Activated CD8-positive, alpha-beta T cell treated with anti-CD3 and anti-CD28 coated beads, Interleukin-2, amount 10 ng/mL, durations not matched to agents 7 days and 5 days (primary cell): ENCODE results near the gene ZNF768. TPM values are rescaled to one million over a fixed set of nuclear protein-coding genes. Genes with fewer than 3 reads are reported as not detected.
A peak's percentile ranks its signal among the peaks of the same experiment; 100 is the strongest.

ENCODE experiments used
- ATAC-seq: fragments of 150-1000 bp; cut with Tn5 transposase; one replicate; pipeline ENCODE4 v1.10.0; 2021; ENCODE audit warnings: moderate library complexity
- CTCF ChIA-PET: fragments of 350-600 bp; sonication (Branson Sonifier 250); formaldehyde crosslinking; loops from one replicate; lab custom pipeline; 2021; ENCODE audit warnings: antibody characterized with exemption; lab: Charles Lee
- POLR2A ChIA-PET: fragments of 350-600 bp; sonication (Branson Sonifier 250); formaldehyde crosslinking; loops from one replicate; lab custom pipeline; 2021; ENCODE audit warnings: antibody characterized with exemption; lab: Charles Lee
- DNase-seq: peaks from one replicate; pipeline ENCODE4 v3.0.0-alpha.2; 2020
- H3K27ac Mint-ChIP-seq: one replicate; pipeline ENCODE4 v1.8.0; 2021; ENCODE audit warnings: mild to moderate bottlenecking, mixed read lengths
- H3K27me3 Mint-ChIP-seq: one replicate; pipeline ENCODE4 v1.8.0; 2021; ENCODE audit warnings: low read depth, mixed read lengths
- H3K36me3 Mint-ChIP-seq: one replicate; pipeline ENCODE4 v1.8.0; 2021; ENCODE audit warnings: low read depth, mixed read lengths
- H3K4me1 Mint-ChIP-seq: one replicate; pipeline ENCODE4 v1.8.0; 2021; ENCODE audit warnings: low read depth, mixed read lengths
- H3K4me3 Mint-ChIP-seq: one replicate; pipeline ENCODE4 v1.8.0; 2021; ENCODE audit warnings: mild to moderate bottlenecking, mixed read lengths
- H3K9me3 Mint-ChIP-seq: one replicate; pipeline ENCODE4 v1.8.0; 2022; ENCODE audit warnings: mixed read lengths; ENCODE audit not compliant: insufficient read depth
- total RNA-seq, 2 experiments: library from RNA; stranded (reverse); gene quantifications; one replicate each; pipeline ENCODE4 v1.2.3, GENCODE V29; 2021

ZNF768 gene
- total RNA-seq = 1 to 10 TPM; 6.7 to 7.0 TPM

- DNase-seq (peak; percentile 34), ATAC-seq (peak; percentile 31)
- H3K36me3 Mint-ChIP-seq = peaks cover 25% of the 10 kb centered on the region
- peak within 1 kb of the TSS; percentile 75 for H3K27ac Mint-ChIP-seq
- ChIA-PET CTCF (interaction anchor here (1.0 to 1.9 kb wide), 4 partner anchors 9 to 96 kb away, joined by 3 to 12 read pairs (median 6); partner anchors contain the start of genes DCTPP1 and ZNF747), POLR2A (interaction anchor here (0.7 to 1.6 kb wide), 8 partner anchors 9 to 132 kb away, joined by 3 to 6 read pairs (median 4); partner anchors contain the start of genes FBRS, ZNF747 and ZNF785)
- H3K27me3 Mint-ChIP-seq = no peaks in the 10 kb centered on the region
- H3K4me3 Mint-ChIP-seq = peak within 1 kb of the TSS; percentile 78
- no peaks in the 10 kb centered on the region for H3K9me3 Mint-ChIP-seq
- peaks cover 32% of the 10 kb centered on the region for H3K4me1 Mint-ChIP-seq
Measured at GRCh38 chr16:30526137-30526822, at the start of gene ZNF768. Gene ZNF768 (minus strand): TSS chr16:30526566. CDS start chr16:30526413, 153 bp downstream.

- Mint-ChIP-seq H3K9me3 (no peaks in the 10 kb centered on the region), H3K4me1 (peaks cover 29% of the 10 kb centered on the region), H3K27me3 (no peaks in the 10 kb centered on the region), H3K27ac (no peak overlapping the region), H3K4me3 (no peak overlapping the region), H3K36me3 (peaks cover 28% of the 10 kb centered on the region)
- POLR2A ChIA-PET = no interaction called here
- CTCF ChIA-PET = interaction anchor here (1.0 to 1.2 kb wide), 2 partner anchors 24 to 41 kb away, joined by 3 to 4 read pairs; no protein-coding TSS in a partner anchor
- DNase-seq (no peak), ATAC-seq (no peak)
Measured at GRCh38 chr16:30574678-30575077, 48.3 kb upstream of the ZNF768 start.

GRCh38 chr16:30571445-30572322 lies 45.3 kb upstream of the ZNF768 start, which contains the start of gene ZNF688:
Gene ZNF688 (minus strand): TSS chr16:30571714. CDS start chr16:30571629, 85 bp downstream.
- POLR2A ChIA-PET = interaction anchor here (0.6 to 3.3 kb wide), 23 partner anchors 10 to 388 kb away, joined by 3 to 61 read pairs (median 4); partner anchors contain the start of genes CORO1A, DCTPP1, PRR14 and SEPTIN1
- Mint-ChIP-seq H3K4me3 (peak within 1 kb of the TSS; percentile 98), H3K4me1 (peaks cover 48% of the 10 kb centered on the region), H3K27ac (peak within 1 kb of the TSS; percentile 94), H3K36me3 (peaks cover 14% of the 10 kb centered on the region), H3K9me3 (no peaks in the 10 kb centered on the region), H3K27me3 (no peaks in the 10 kb centered on the region)
- CTCF ChIA-PET = interaction anchor here (0.9 to 3.0 kb wide), 11 partner anchors 13 to 163 kb away, joined by 3 to 30 read pairs (median 11); partner anchors contain the start of genes DCTPP1, FBRS, ZNF747 and ZNF764
- ATAC-seq = peak; percentile 87
- DNase-seq = peak; percentile 98

- CTCF ChIA-PET = interaction anchor here (2.4 to 3.0 kb wide), 5 partner anchors 13 to 141 kb away, joined by 11 to 30 read pairs (median 22); partner anchors contain the start of genes DCTPP1, ZNF747, ZNF764 and ZNF785
- POLR2A ChIA-PET = interaction anchor here (1.0 to 3.3 kb wide), 8 partner anchors 9 to 127 kb away, joined by 3 to 61 read pairs (median 15); partner anchors contain the start of genes ZNF747, ZNF764 and ZNF785
- Mint-ChIP-seq H3K4me1 (peaks cover 51% of the 10 kb centered on the region), H3K27ac (peak overlapping the region; percentile 91), H3K27me3 (no peaks in the 10 kb centered on the region), H3K4me3 (peak overlapping the region; percentile 98), H3K36me3 (peaks cover 14% of the 10 kb centered on the region), H3K9me3 (no peaks in the 10 kb centered on the region)
- ATAC-seq (no peak), DNase-seq (no peak)
Measured at GRCh38 chr16:30570636-30571444, 44.5 kb upstream of the ZNF768 start.

GRCh38 chr16:30569746-30570635 lies 43.6 kb upstream of the ZNF768 start:
- DNase-seq (no peak), ATAC-seq (no peak)
- ChIA-PET POLR2A (interaction anchor here (2.4 to 3.3 kb wide), 4 partner anchors 12 to 35 kb away, joined by 17 to 61 read pairs (median 46); partner anchors contain the start of genes ZNF747, ZNF764 and ZNF785), CTCF (interaction anchor here (2.4 to 3.0 kb wide), 4 partner anchors 15 to 140 kb away, joined by 11 to 30 read pairs (median 20); partner anchors contain the start of genes DCTPP1, ZNF747 and ZNF785)
- Mint-ChIP-seq H3K4me3 (peak overlapping the region; percentile 31), H3K27ac (peak overlapping the region; percentile 39), H3K9me3 (no peaks in the 10 kb centered on the region), H3K27me3 (no peaks in the 10 kb centered on the region), H3K36me3 (peaks cover 14% of the 10 kb centered on the region), H3K4me1 (peaks cover 50% of the 10 kb centered on the region)

- ATAC-seq (no peak), DNase-seq (no peak)
- POLR2A ChIA-PET = interaction anchor here (3.9 kb wide), 1 partner anchor 34 kb away, joined by 27 read pairs; the partner anchor contains the start of gene ZNF747
- H3K4me1 Mint-ChIP-seq = peaks cover 46% of the 10 kb centered on the region
- CTCF ChIA-PET = interaction anchor here (1.0 to 2.8 kb wide), 4 partner anchors 11 to 160 kb away, joined by 3 to 9 read pairs (median 6); partner anchors contain the start of genes DCTPP1 and ZNF764
- H3K27me3 Mint-ChIP-seq = no peaks in the 10 kb centered on the region
- H3K36me3 Mint-ChIP-seq = peaks cover 11% of the 10 kb centered on the region
- no peak overlapping the region for H3K4me3 Mint-ChIP-seq
- H3K9me3 Mint-ChIP-seq = no peaks in the 10 kb centered on the region
- H3K27ac Mint-ChIP-seq = peak overlapping the region; percentile 67
Measured at GRCh38 chr16:30569281-30569680, 42.9 kb upstream of the ZNF768 start.

- no peaks in the 10 kb centered on the region for H3K9me3 Mint-ChIP-seq
- H3K4me1 Mint-ChIP-seq = peaks cover 40% of the 10 kb centered on the region
- H3K27me3 Mint-ChIP-seq = no peaks in the 10 kb centered on the region
- peaks cover 7% of the 10 kb centered on the region for H3K36me3 Mint-ChIP-seq
- DNase-seq (peak; percentile 70), ATAC-seq (peak; percentile 29)
- peak overlapping the region; percentile 94 for H3K27ac Mint-ChIP-seq
- ChIA-PET POLR2A (interaction anchor here (3.8 to 3.9 kb wide), 2 partner anchors 10 to 33 kb away, joined by 27 to 29 read pairs; partner anchors contain the start of genes ZNF747 and ZNF764), CTCF (interaction anchor here (0.6 to 2.8 kb wide), 9 partner anchors 10 to 159 kb away, joined by 3 to 9 read pairs (median 5); partner anchors contain the start of genes DCTPP1, ZNF764 and ZNF785)
- H3K4me3 Mint-ChIP-seq = peak overlapping the region; percentile 62
Measured at GRCh38 chr16:30567991-30568638, 41.7 kb upstream of the ZNF768 start.

GRCh38 chr16:30567160-30567990 lies 41.0 kb upstream of the ZNF768 start:
- Mint-ChIP-seq H3K4me3 (no peak overlapping the region), H3K27me3 (no peaks in the 10 kb centered on the region), H3K36me3 (peaks cover 5% of the 10 kb centered on the region), H3K9me3 (no peaks in the 10 kb centered on the region), H3K27ac (peak overlapping the region; percentile 94), H3K4me1 (peaks cover 38% of the 10 kb centered on the region)
- CTCF ChIA-PET = interaction anchor here (0.6 to 2.8 kb wide), 6 partner anchors 9 to 149 kb away, joined by 3 to 9 read pairs (median 6); partner anchors contain the start of genes ZNF764 and ZNF785
- POLR2A ChIA-PET = interaction anchor here (1.2 to 3.9 kb wide), 3 partner anchors 10 to 91 kb away, joined by 4 to 29 read pairs (median 27); partner anchors contain the start of genes ZNF747 and ZNF764
- ATAC-seq = no peak
- no peak for DNase-seq
